Stimulated activated CD4-positive, alpha-beta T cell treated with anti-CD3 and anti-CD28 coated beads, Interleukin-1b, Interleukin-23, amount 100 ng/mL, for 1 hour (primary cell): ENCODE results near the gene MAP3K14.

Experiments used
- DNase-seq, 2 donors: peaks; one replicate each; pipeline ENCODE4 v3.0.0-alpha.2; 2020; ENCODE audit warnings: low read depth in 2 of 2

Gene MAP3K14

GRCh38 chr17:45339646-45340605, 23.1 kb upstream of the MAP3K14 start:
- no peak for DNase-seq

- DNase-seq, result no peak
Observed at GRCh38 chr17:45338996-45339535, 22.2 kb upstream of the MAP3K14 start.

- DNase-seq, result no peak
Observed at GRCh38 chr17:45338023-45338781, 21.4 kb upstream of the MAP3K14 start.

GRCh38 chr17:45336390-45337182, 19.8 kb upstream of the MAP3K14 start:
- no peak for DNase-seq

GRCh38 chr17:45335721-45336120, 18.9 kb upstream of the MAP3K14 start:
- no peak for DNase-seq

- DNase-seq, result no peak
Observed at GRCh38 chr17:45334701-45335677, 18.2 kb upstream of the MAP3K14 start.

- DNase-seq, result no peak
Observed at GRCh38 chr17:45334231-45334630, 17.4 kb upstream of the MAP3K14 start.

GRCh38 chr17:45333702-45334092, 16.9 kb upstream of the MAP3K14 start:
- no peak for DNase-seq

GRCh38 chr17:45332989-45333701, 16.3 kb upstream of the MAP3K14 start:
- no peak for DNase-seq

- DNase-seq, result no peak
Observed at GRCh38 chr17:45332505-45332904, 15.7 kb upstream of the MAP3K14 start.

GRCh38 chr17:45326626-45327025, 9.8 kb upstream of the MAP3K14 start:
- no peak for DNase-seq

GRCh38 chr17:45325810-45326209, 9.0 kb upstream of the MAP3K14 start:
- no peak for DNase-seq

GRCh38 chr17:45324336-45324735, 7.5 kb upstream of the MAP3K14 start:
- no peak for DNase-seq

- no peak for DNase-seq
Observed at GRCh38 chr17:45322168-45322567, 5.3 kb upstream of the MAP3K14 start.

GRCh38 chr17:45320931-45321461, 4.2 kb upstream of the MAP3K14 start:
- DNase-seq, result no peak

GRCh38 chr17:45320349-45320930, 3.6 kb upstream of the MAP3K14 start:
- DNase-seq, result no peak

- DNase-seq, result no peak
Observed at GRCh38 chr17:45319239-45319703, 2.5 kb upstream of the MAP3K14 start.

- DNase-seq, result no peak
Observed at GRCh38 chr17:45318561-45319230, 1.9 kb upstream of the MAP3K14 start.
